ENCODE data around the gene CTSG. TPM values are rescaled to one million over a fixed set of nuclear protein-coding genes. Genes with fewer than 3 reads are reported as not detected.
"Not testable (repeated sequence)": the region's sequence is repeated elsewhere in the genome, so short reads cannot be mapped to it uniquely, and the experiment has no call there.

Gene CTSG
- total RNA-seq, 2 donors from 2014 or later = not detected

DNA sequence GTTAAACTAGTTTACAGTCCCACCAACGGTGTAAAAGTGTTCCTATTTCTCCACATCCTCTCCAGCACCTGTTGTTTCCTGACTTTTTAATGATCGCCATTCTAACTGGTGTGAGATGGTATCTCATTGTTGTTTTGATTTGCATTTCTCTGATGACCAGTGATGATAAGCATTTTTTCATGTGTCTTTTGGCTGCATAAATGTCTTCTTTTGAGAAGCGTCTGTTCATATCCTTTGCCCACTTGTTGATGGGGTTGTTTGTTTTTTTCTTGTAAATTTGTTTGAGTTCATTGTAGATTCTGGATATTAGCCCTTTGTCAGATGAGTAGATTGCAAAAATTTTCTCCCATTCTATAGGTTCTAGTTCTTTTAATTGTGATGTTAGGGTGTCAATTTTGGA, 8.4 kb upstream of the CTSG start:
- H3K9me3 Mint-ChIP-seq = peaks cover 3 to 11% of the 10 kb centered on the region in 2 donors
- not testable (repeated sequence) for H3K4me3 Mint-ChIP-seq; H3K27ac Mint-ChIP-seq; DNase-seq; H3K27me3 Mint-ChIP-seq (ENCODE audit: low read depth); ATAC-seq (replicated peaks in 1 of 2); H3K4me1 Mint-ChIP-seq (ENCODE audit: low read depth); H3K36me3 Mint-ChIP-seq (ENCODE audit: insufficient read depth in 2 of 2)

DNA sequence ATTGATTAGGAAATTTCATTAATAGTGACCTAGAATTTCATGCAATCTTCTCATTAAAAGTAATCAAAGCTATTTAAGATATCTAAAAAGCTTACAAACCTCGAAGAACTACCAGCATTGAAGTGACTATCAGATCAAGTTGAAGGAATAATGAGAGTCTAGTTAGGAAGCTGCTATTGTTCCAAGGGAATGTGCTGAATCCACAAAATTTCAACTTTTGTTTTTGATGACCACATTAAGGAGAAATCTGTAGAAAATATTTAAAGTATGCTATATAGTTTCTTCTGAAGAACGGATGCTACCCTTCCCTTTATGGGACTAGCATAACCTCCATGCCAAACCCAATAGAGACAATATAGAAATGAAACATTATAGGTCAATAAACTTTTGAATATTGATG, 2.5 kb upstream of the CTSG start:
- Mint-ChIP-seq H3K27ac (no peak overlapping the region), H3K4me3 (no peak overlapping the region), H3K27me3 (ENCODE audit: low read depth) (no peaks in the 10 kb centered on the region), H3K9me3 (no peaks in the 10 kb centered on the region), H3K36me3 (ENCODE audit: insufficient read depth in 2 of 2) (no peaks in the 10 kb centered on the region), H3K4me1 (ENCODE audit: low read depth) (no peaks in the 10 kb centered on the region)
- no peak for ATAC-seq (replicated peaks in 1 of 2)
- DNase-seq = no peak

DNA sequence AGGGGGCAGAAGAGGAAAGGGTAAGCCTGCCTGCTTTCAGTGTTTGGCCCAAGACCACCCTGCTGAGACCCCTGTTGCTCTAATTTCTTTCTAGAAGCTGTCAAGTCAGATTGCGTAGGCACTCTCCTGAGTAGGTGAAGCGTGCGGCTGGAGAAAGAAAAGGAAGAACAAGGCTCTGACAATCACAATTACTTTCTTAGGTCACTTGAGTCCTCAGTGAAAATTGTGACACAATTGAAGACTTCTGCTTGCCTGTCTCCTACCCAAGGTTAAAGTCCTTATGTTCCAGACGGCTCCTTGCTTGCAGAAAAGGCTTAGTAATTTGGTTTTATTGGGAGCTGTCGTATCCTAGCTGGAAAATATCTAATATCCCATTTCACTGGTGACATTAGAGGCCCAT, 721 bp upstream of the CTSG start:
- H3K27me3 Mint-ChIP-seq (ENCODE audit: low read depth) = no peaks in the 10 kb centered on the region
- H3K27ac Mint-ChIP-seq = no peak overlapping the region
- H3K4me3 Mint-ChIP-seq = no peak overlapping the region
- no peaks in the 10 kb centered on the region for H3K9me3 Mint-ChIP-seq
- DNase-seq = no peak
- H3K4me1 Mint-ChIP-seq (ENCODE audit: low read depth) = no peaks in the 10 kb centered on the region
- no peak for ATAC-seq (replicated peaks in 1 of 2)
- no peaks in the 10 kb centered on the region for H3K36me3 Mint-ChIP-seq (ENCODE audit: insufficient read depth in 2 of 2)

DNA sequence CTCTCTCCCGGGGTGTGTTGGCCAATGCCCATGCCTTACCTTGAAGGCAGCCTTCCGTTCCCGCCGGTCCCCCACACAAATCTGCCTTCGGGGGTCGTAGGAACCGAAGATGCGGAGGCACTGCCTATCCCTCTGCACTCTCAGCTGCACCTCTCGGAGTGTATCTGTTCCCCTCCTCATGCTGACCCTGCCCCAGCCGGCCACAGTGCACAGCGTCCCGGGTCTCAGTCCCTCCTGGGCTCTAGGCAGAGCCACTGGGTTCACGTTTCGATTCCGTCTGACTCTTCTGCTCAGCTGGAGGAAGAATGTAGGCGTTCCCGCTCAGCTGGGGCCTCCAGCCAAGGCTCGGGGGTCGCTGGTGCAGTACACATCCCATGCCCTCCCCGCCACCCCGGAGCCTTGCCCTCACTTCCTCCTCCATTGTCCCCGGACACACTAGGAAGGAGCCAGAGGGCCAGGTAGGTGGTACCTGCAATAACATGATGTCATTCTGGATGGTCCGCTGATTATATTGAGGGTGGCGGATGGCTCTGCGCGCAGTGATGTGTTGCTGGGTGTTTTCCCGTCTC, 1.8 kb downstream of the CTSG start:
- Mint-ChIP-seq H3K27ac (no peak overlapping the region), H3K4me1 (ENCODE audit: low read depth) (no peaks in the 10 kb centered on the region), H3K27me3 (ENCODE audit: low read depth) (no peaks in the 10 kb centered on the region), H3K36me3 (ENCODE audit: insufficient read depth in 2 of 2) (no peaks in the 10 kb centered on the region), H3K9me3 (peaks cover 0 to 3% of the 10 kb centered on the region in 2 donors), H3K4me3 (no peak overlapping the region)
- no peak for ATAC-seq (replicated peaks in 1 of 2)
- DNase-seq = no peak

DNA sequence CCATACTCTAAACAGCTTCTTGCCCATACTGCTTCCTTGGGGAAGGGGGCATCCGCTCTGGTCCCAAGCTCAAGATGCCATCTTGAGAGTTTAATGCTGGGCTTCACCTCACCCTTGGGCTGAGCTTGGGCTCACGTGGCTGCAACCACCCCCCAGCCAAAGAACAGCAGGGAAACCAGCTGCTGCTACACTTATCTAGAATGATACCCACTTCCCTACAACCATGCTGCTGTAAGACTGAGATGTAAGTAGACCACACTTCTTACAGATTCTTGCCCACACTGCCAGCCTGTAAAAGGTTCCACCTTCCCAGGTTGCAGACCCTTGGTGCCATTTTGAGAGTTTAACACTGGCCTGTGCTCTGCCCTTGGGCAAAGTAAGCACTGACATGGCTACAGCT, 9.7 kb downstream of the CTSG start:
- DNase-seq (no peak), ATAC-seq (replicated peaks in 1 of 2) (no peak)
- Mint-ChIP-seq H3K4me3 (no peak overlapping the region), H3K36me3 (ENCODE audit: insufficient read depth in 2 of 2) (peaks cover 6 to 13% of the 10 kb centered on the region in 2 donors), H3K4me1 (ENCODE audit: low read depth) (no peaks in the 10 kb centered on the region), H3K27ac (no peak overlapping the region), H3K9me3 (peaks cover 18 to 19% of the 10 kb centered on the region in 2 donors), H3K27me3 (ENCODE audit: low read depth) (no peaks in the 10 kb centered on the region)

DNA sequence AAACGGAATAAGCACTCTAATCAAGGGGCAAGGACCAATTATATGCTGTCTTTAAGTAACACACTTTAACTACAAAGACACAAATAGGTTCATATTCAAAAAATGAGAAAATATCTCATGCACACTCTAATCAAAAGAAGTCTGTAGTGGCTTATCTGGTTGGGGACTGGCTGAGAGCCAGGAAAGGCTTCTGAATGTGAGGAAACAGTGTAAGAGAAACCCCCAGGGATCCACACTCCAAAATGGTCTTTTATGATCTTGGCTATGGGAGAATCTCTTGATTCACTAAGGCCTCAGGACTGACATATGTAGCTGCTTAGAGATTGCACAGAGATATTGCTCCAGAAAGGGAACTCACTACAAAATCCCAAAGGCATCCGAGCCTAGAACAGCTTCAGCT, 10.3 kb downstream of the CTSG start:
- DNase-seq = no peak
- Mint-ChIP-seq H3K4me3 (no peak overlapping the region), H3K4me1 (ENCODE audit: low read depth) (no peaks in the 10 kb centered on the region), H3K27me3 (ENCODE audit: low read depth) (no peaks in the 10 kb centered on the region), H3K9me3 (peaks cover 18 to 19% of the 10 kb centered on the region in 2 donors), H3K27ac (no peak overlapping the region), H3K36me3 (ENCODE audit: insufficient read depth in 2 of 2) (peaks cover 6 to 13% of the 10 kb centered on the region in 2 donors)
- ATAC-seq (replicated peaks in 1 of 2) = no peak

DNA sequence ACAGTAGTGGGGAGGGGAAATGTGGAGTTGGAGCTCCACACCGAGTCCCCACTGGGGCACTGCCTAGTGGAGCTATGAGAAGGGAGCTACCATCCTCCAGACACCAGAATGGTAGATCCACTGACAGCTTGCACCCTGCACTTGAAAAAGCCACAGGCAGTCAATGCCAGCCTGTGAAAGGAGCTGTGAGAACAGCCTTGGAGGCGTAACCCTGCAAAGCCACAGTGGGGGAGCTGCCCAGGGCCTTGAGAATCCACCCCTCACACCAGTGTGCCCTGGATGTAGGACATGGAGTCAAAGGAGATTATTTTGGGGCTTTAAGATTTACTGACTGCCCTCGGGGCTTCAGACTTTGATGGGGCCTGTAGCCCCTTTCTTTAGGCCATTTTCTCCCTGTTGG, 12.5 kb downstream of the CTSG start:
- peaks cover 6 to 13% of the 10 kb centered on the region in 2 donors for H3K36me3 Mint-ChIP-seq (ENCODE audit: insufficient read depth in 2 of 2)
- peaks cover 6% of the 10 kb centered on the region for H3K27me3 Mint-ChIP-seq (ENCODE audit: low read depth)
- no peak overlapping the region for H3K4me3 Mint-ChIP-seq
- H3K9me3 Mint-ChIP-seq = peaks cover 13 to 18% of the 10 kb centered on the region in 2 donors
- ATAC-seq (replicated peaks in 1 of 2) (no peak), DNase-seq (no peak)
- no peaks in the 10 kb centered on the region for H3K4me1 Mint-ChIP-seq (ENCODE audit: low read depth)
- no peak overlapping the region for H3K27ac Mint-ChIP-seq

DNA sequence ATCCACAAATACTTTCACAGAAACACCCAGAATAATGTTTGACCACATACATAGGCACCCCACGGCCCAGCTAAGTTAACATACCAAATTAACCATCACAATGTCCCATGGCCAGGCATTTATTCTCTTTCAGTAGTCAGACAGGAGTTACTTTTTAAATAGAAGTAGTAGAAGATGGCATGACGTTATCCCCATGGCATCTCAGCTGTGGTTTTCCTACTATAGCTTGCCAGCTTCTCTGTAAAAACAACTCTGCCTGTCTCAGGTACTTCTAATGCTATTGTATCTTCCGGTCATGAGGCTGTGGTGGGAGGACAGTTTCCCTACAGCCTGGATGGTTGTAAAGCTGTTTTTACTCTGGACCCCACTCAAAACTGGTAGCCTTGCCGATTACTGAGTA, 19.3 kb downstream of the CTSG start:
- peaks cover 2 to 6% of the 10 kb centered on the region in 2 donors for H3K9me3 Mint-ChIP-seq
- peaks cover 3% of the 10 kb centered on the region in 2 donors for H3K36me3 Mint-ChIP-seq (ENCODE audit: insufficient read depth in 2 of 2)
- ATAC-seq (replicated peaks in 1 of 2) (no peak), DNase-seq (no peak)
- H3K4me1 Mint-ChIP-seq (ENCODE audit: low read depth) = no peaks in the 10 kb centered on the region
- H3K27ac Mint-ChIP-seq = no peak overlapping the region
- peaks cover 6% of the 10 kb centered on the region for H3K27me3 Mint-ChIP-seq (ENCODE audit: low read depth)
- H3K4me3 Mint-ChIP-seq = no peak overlapping the region

DNA sequence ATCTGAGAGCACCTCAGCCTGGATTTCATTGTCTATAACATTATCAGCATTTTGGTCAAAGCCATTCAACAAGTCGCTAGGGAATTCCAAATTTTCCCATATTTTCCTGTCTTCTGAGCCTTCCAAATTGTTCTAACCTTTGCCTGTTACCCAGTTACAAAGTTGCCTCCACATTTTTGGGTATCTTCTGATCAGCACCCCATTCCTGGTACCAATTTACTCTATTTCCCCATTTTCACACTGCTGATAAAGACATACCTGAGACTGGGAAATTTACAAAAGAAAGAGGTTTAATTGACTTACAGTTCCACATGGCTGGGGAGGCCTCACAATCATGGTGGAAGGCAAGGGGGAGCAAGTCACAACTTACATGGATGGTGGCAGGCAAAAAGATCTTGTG, 27.0 kb downstream of the CTSG start:
- not testable (repeated sequence) for H3K4me1 Mint-ChIP-seq (ENCODE audit: low read depth); H3K27ac Mint-ChIP-seq; ATAC-seq (replicated peaks in 1 of 2); H3K4me3 Mint-ChIP-seq; H3K27me3 Mint-ChIP-seq (ENCODE audit: low read depth); DNase-seq
- H3K9me3 Mint-ChIP-seq = peaks cover 13 to 17% of the 10 kb centered on the region in 2 donors
- peaks cover 10 to 14% of the 10 kb centered on the region in 2 donors for H3K36me3 Mint-ChIP-seq (ENCODE audit: insufficient read depth in 2 of 2)

DNA sequence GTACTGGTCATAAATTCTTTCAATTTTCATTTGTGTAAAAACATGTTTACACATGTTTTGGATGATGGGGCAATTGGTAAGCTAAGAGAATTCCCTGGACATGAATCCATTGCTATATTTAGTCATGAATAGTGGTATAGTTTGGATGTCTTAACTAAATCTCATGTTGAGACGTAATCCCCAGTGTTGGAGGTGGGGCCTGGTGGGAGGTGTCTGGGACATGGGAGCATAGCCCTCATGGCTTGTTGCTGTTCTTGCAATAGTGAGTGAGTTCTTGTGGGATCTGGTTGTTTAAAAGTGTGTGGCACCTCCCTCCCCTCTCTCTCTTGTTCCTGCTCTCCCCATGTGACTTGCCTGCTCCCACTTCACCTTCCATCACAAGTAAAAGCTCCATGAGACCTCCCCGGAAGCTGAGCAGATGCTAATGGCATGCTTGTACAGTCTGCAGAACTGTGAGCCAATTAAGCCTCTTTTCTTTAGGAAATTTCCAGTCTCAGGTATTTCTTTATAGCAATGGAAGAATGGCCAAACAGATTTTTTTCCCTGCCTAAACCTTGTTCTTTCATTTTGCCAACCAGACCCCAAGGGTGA, 33.6 kb downstream of the CTSG start:
- peaks cover 9% of the 10 kb centered on the region for H3K4me1 Mint-ChIP-seq (ENCODE audit: low read depth)
- H3K27me3 Mint-ChIP-seq (ENCODE audit: low read depth) = peaks cover 9% of the 10 kb centered on the region
- no peak overlapping the region for H3K4me3 Mint-ChIP-seq
- H3K27ac Mint-ChIP-seq = no peak overlapping the region
- ATAC-seq (replicated peaks in 1 of 2) (no peak), DNase-seq (no peak)
- H3K9me3 Mint-ChIP-seq = peaks cover 12 to 15% of the 10 kb centered on the region in 2 donors
- H3K36me3 Mint-ChIP-seq (ENCODE audit: insufficient read depth in 2 of 2) = peaks cover 0 to 10% of the 10 kb centered on the region in 2 donors

DNA sequence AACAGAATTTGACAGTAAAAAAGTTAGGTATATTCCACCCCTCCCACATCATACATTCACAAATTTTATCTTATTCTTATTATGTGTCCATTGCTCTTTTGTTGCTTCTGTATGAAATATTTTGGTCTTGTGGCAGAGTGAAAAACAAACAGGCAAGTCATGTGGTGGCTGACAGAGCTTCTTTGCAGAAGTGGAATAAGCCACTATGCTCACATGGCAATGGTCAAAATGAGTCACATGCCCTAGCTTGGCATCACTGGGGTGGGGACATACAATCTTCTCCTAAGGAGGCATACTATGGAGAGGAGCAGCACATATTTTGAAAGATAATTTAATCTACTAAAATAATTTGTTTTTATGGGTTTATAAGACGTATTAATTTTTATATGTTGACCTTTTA, 40.3 kb downstream of the CTSG start:
- DNase-seq = peak; percentile 36 to 47
- peaks cover 4 to 5% of the 10 kb centered on the region in 2 donors for H3K9me3 Mint-ChIP-seq
- H3K27ac Mint-ChIP-seq = no peak overlapping the region
- peaks cover 5% of the 10 kb centered on the region for H3K27me3 Mint-ChIP-seq (ENCODE audit: low read depth)
- peaks cover 0 to 4% of the 10 kb centered on the region in 2 donors for H3K36me3 Mint-ChIP-seq (ENCODE audit: insufficient read depth in 2 of 2)
- ATAC-seq (replicated peaks in 1 of 2) = peak; percentile 95 to 96
- no peak overlapping the region for H3K4me3 Mint-ChIP-seq
- peaks cover 18% of the 10 kb centered on the region for H3K4me1 Mint-ChIP-seq (ENCODE audit: low read depth)

DNA sequence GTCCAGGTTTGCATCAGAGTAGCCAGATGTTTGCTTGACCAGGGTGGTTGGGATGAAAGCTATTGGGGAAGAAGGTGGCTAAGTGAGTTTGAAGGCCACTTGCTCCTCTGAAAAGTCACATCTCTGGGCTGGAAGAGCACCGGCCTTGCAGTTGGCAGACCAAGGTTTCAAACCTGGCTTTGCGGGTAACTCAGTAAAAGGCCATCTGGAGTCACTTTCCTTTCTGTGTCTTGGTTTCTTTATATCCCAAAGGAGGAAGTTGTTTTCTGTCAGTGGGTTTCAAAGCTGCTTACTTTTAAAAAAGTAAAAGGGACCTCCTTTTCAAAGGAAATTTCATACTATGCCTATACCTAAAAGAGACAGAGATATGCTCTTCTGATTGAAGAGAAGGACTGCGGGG, 41.8 kb downstream of the CTSG start:
- Mint-ChIP-seq H3K27ac (no peak overlapping the region), H3K9me3 (peaks cover 1 to 2% of the 10 kb centered on the region in 2 donors), H3K4me3 (no peak overlapping the region), H3K36me3 (ENCODE audit: insufficient read depth in 2 of 2) (no peaks in the 10 kb centered on the region), H3K27me3 (ENCODE audit: low read depth) (peaks cover 5% of the 10 kb centered on the region), H3K4me1 (ENCODE audit: low read depth) (peaks cover 12% of the 10 kb centered on the region)
- ATAC-seq (replicated peaks in 1 of 2) = no peak
- no peak for DNase-seq

DNA sequence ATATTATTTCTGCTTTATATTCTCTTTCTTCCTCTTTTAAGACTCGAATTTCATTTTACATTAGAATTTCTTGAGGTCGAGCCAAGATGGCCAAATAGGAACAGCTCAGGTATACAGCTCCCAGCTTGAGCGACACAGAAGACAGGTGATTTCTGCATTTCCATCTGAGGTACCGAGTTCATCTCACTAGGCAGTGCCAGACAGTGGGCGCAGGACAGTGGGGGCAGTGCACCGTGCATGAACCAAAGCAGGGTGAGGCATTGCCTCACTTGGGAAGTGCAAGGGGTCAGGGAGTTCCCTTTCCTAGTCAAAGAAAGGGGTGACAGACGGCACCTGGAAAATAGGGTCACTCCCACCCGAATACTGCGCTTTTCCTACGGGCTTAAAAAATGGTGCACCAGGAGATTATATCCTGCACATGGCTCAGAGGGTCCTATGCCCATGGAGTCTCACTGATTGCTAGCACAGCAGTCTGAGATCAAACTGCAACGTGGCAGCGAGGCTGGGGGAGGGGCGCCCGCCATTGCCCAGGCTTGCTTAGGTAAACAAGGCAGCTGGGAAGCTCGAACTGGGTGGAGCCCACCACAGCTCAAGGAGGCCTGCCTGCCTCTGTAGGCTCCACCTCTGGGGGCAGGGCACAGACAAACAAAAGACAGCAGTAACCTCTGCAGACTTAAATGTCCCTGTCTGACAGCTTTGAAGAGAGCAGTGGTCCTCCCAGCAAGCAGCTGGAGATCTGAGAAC, 50.0 kb downstream of the CTSG start:
- not testable (repeated sequence) for DNase-seq; H3K4me1 Mint-ChIP-seq (ENCODE audit: low read depth); ATAC-seq (replicated peaks in 1 of 2)

More for the DNA sequence above, 50.0 kb downstream of the CTSG start:
- not testable (repeated sequence) for H3K9me3 Mint-ChIP-seq; H3K4me3 Mint-ChIP-seq; H3K27ac Mint-ChIP-seq; H3K27me3 Mint-ChIP-seq (ENCODE audit: low read depth); H3K36me3 Mint-ChIP-seq (ENCODE audit: insufficient read depth in 2 of 2)
